ENCODE results near the gene TFEB.

GRCh38 chr6:41705996-41706835 is 29.2 kb downstream of the TFEB start:
- TF ChIP-seq CTCF (IDR thresholded peaks at IDR 0.05) (peak; percentile 17 to 65 (median 36)), POLR2A (IDR thresholded peaks at IDR 0.05) (no peak), POLR2AphosphoS5 (IDR thresholded peaks at IDR 0.05) (no peak)
